NCI-H345 treated with DMSO at 0.1 percent for 48 hours (cell line): ENCODE results near the gene NHLH2.

Experiments
- DNase-seq: peaks from one replicate; lab custom pipeline; 2025; ENCODE audit not compliant: unreplicated experiment; lab: John Stamatoyannopoulos, UW

NHLH2 gene

DNA sequence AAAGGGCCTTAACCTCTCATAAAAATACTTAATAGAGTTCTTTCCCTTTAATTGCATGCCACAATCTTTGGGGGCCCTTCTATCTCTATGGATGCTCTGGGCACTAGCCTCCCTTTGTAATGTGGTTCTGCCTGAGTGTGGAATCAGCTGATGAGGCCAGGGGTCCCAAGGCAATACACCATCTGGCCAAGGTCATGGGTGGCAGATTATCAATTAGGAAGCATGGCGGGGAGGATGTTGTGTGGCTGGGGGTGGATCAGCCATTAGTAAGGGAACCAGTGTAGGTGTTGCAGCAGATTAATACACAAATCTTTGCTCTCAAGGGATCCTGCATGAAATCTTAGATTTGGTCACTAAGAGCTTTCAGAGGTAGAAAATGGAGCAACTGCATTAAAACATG is 35.3 kb downstream of the NHLH2 start:
- no peak for DNase-seq

DNA sequence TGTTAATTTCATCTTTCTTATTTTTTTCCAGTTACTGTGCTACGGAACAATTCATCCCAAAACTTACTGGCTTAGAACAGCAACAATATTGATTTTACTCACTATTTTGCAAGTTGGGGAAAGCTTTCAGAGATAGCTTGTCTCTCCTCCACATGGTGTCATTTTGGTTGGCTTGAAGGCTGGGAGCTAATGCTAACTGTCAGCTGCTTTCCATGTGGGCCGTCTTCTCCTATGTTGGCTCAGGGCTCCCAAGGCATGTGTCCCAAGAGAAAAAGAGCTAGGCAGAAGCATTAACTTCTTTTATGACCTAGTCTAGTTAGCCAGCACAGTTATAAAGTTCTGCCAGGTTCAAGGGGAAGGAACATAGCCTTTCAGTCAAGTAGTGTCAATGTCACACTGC is 38.5 kb downstream of the NHLH2 start:
- no peak for DNase-seq

DNA sequence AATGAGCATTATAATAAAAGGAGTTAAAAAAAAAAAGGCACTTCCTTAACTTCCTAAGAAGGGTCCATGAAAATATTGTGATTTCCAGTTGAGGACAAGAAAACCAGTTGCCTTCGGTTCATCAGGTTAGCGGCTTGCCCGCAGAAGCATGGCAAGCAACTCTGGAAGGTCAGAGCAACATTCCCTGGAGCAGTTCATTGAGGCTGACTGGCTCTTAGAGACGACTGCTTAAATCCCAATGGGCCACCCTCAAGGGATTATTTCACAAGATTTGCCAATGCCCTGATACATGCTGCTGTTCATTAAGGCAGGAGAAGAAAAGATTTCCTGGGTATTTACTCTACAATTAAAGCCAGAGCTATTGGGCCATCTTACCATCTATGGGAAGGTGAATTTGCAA is 43.4 kb downstream of the NHLH2 start:
- DNase-seq: no peak

DNA sequence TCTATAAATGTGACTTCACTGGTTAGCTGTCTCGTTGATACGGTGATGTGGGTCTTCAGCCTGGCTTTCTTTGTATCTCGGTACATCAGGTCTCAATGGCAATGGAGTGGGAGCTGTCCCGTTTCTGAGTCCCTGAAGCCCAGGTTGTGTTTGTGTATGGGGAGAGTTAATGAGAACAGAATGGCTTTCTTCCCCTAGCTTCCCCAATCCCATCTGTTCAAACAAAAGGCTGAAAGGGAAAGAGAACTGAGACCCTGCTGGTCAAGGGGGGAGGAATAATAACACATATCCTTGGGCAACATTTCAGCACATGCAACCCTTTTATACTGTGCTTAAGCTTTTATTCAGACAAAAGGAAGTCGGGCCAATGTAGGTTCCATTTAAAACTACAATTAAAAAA is 44.0 kb downstream of the NHLH2 start:
- DNase-seq: no peak

DNA sequence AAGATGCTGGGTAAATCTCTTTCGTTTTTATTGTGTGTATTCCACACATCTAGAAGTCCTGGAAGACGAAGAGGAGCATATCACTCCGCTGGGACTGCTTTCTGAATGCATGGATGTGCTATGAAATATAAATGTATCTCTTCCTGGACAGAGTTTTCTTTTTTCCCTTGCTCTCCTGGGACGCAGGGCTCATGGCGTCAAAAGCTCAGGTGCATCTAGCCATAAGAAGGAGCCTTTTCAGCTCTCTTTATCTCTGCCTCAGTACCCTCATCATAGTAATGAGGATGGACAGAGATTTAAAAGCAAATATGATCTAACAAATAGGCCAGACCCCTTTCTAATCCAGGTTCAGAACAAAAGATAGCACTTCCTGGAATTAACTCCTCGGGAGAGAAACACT is 44.9 kb downstream of the NHLH2 start:
- no peak for DNase-seq

DNA sequence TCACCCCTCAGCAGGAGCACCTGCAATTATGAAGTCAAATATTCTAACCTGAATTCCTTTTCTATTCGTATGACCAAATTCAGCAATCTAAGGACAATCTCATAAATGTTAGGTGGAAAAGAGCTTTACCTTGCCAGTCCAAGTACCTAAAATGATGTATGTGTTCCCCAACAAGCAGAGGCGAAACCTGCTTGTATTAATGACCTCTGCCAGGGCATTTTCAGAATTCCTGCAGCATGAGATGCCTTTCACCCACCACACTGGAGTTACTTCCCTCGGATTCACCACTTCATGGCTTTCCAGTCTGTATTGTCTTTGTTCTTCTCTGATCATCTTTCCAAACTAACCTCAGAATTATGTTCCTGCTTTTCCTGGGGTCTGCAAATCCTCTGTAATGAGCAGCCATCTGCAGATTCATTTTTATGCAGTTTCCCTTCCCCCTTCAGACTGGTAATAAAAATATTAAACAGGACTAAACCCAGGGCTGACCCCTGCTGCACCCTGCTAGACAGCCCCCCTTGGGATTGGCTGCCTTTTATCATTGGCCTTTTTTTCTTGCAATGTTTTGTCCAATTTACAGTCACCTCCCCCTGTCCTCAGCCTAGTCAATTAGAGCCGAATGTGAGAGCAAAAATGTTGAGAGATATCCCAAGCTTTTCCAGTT is 45.8 kb downstream of the NHLH2 start:
- no peak for DNase-seq

DNA sequence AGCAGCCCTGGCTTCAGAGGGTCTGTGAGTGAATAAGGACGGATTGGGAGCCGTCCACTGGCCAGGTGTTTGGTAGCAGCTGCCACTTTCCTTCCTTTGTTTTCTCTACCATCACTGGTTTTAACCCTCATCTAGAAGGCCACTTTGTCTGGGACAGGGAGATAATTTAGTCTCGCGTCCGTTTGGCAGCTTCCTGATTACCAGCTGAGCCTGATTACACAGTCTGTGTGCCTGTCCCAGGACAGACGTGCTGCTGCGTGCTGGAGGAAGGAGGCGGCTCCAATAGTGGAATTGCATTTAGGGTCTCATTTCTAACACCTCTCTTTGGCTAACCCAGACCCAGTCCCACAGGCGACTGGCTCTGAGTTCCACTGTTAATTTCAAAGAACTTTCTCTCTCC is 47.8 kb downstream of the NHLH2 start:
- no peak for DNase-seq

DNA sequence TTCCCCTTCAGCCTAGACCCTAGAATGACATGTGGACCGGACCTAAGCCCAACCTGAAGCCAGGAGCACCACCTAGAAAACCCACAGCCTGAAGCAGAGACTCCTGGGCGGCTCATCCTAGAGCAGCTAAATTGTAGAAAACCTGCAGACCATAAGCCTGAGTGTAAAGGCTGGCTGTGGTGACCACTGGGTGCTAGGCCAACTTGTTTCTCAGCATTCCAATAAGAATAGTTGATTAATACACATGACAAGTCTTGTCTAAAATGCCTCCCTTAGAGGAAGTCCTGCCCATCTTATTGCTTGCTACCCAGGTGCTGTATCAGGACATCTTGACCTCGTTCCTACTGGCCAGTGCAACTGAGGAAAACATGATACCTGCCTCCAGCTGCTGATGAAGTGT is 49.1 kb downstream of the NHLH2 start:
- DNase-seq: no peak

DNA sequence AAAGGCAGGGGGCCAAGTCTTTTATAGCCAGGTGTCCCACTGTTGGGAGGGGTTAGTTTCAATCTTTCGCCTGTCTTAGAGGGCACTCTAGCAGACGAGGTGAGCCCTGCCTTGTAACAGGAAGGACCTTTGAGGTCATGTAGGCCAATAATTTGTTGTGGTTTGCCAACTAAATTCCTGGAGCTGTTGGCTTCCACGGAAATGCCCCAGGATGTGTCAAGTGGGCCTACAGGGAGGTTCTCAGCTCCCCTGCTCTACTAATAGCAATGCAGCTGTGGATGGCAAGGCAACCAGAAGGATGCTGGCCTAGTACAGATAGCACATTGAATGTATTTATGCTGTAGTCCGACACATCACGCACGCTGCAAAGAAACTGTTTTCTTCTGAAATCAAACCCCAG is 50.1 kb downstream of the NHLH2 start:
- DNase-seq: no peak

DNA sequence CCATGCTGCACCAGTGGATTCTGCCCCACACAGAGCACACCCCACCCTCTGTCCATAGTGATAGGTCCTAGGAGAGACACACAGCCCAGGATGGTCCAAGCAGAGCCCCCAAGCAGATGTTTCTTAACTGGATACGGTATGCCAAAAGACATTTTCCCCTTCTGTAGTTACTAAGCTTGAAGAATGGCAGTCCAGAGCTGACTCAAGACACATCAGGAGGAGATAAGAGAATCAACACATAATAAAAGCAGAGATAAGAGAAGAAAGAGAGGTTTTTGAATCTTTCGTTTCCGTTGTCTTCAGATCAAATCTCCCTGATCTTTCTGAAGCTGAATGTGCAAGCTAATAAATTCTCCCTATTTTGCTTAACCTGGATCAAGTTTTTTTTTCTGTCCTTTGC is 50.6 kb downstream of the NHLH2 start:
- DNase-seq: no peak
